MV-4-11 (cell line): ENCODE data around the gene WFS1.

Experiments used
- DNase-seq: peaks from one replicate; lab custom pipeline; 2025; lab: John Stamatoyannopoulos, UW

Gene WFS1

DNA sequence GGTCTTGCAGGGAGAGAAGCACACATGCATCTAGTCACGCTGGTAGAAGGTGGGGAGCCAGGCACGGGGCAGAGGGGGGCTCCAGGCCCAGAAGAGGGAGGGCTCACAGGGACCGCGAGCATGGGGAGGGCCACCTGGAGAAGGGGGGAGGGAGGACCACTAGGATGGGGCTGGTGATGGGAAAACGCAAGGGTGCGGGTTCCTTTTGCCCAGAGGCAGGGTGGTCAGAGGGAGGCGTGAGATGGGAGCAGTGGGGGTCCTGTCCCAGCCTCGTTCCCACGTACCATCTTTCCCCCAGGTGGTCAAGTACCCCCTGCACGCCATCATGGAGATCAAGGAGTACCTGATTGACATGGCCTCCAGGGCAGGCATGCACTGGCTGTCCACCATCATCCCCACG is 30.7 kb downstream of the WFS1 start:
- DNase-seq = no peak

GRCh38 chr4:6301051-6301731 is 31.5 kb downstream of the WFS1 start:
- no peak for DNase-seq

DNA sequence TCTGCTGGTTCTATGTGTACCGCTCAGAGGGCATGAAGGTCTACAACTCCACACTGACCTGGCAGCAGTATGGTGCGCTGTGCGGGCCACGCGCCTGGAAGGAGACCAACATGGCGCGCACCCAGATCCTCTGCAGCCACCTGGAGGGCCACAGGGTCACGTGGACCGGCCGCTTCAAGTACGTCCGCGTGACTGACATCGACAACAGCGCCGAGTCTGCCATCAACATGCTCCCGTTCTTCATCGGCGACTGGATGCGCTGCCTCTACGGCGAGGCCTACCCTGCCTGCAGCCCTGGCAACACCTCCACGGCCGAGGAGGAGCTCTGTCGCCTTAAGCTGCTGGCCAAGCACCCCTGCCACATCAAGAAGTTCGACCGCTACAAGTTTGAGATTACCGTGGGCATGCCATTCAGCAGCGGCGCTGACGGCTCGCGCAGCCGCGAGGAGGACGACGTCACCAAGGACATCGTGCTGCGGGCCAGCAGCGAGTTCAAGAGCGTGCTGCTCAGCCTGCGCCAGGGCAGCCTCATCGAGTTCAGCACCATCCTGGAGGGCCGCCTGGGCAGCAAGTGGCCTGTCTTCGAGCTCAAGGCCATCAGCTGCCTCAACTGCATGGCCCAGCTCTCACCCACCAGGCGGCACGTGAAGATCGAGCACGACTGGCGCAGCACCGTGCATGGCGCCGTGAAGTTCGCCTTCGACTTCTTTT is 32.2 kb downstream of the WFS1 start:
- no peak for DNase-seq

DNA sequence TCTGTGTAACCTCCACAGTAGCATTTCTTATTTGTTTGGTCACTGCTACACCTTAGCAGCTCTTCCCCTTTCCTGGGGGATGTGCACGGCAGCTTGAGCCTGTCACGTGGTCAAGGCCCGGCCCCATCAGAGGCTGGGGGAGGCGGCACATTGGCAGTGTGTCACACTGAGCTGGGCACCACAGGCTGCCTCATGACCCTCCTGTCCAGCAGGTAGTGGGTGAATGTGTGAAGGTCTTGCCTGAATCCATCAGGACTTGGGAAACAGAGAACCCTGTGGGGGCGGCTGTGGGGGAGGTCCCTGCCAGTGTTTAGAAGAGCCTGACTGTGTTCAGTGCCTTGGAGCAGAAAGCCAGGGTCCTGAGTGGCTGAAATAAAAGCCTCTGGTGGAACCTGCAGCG is 33.2 kb downstream of the WFS1 start:
- DNase-seq = no peak

GRCh38 chr4:6303943-6304342 is 34.3 kb downstream of the WFS1 start:
- no peak for DNase-seq

DNA sequence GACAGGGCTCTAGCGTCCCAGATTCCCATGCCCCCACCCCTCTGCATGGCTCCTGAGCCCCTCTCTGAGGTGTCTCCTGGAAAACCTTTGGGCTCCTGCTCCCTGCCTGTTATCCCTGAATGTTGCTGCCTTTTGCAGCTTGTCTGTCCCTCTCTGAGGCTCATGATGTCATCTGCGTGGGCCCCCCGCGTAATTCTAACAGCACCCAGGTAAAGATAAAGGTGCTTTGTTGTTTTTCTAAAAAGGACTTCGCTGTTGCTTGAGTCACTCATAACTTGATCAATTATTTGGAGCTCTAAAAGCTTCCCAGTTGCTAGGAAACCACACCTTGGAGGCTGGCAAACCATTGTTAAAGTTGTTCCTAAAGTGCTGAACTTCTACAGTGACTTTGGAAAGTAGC is 36.6 kb downstream of the WFS1 start:
- DNase-seq = no peak

DNA sequence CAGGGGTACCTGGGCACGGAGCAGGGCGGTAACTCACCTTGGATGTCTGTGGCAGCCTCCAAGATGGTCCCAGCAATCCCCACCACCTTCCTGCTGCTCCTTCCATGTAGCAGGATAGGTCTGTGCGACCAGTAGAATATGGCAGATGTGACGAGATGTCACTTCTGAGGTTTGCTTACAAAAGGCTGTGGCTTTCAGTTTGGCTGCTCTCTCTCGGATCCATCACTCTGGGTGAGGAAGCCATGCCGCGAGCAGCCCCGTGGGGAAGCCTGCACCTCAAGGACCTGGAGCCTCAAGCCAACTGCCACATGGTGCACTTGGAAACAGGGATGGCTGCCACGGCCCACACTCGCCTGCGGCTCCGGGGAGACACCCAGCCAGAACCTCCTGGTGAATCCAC is 37.6 kb downstream of the WFS1 start:
- no peak for DNase-seq

GRCh38 chr4:6307891-6308290 is 38.2 kb downstream of the WFS1 start:
- no peak for DNase-seq

GRCh38 chr4:6308899-6309643 is 39.4 kb downstream of the WFS1 start:
- no peak for DNase-seq

GRCh38 chr4:6309777-6310176 is 40.1 kb downstream of the WFS1 start:
- no peak for DNase-seq

DNA sequence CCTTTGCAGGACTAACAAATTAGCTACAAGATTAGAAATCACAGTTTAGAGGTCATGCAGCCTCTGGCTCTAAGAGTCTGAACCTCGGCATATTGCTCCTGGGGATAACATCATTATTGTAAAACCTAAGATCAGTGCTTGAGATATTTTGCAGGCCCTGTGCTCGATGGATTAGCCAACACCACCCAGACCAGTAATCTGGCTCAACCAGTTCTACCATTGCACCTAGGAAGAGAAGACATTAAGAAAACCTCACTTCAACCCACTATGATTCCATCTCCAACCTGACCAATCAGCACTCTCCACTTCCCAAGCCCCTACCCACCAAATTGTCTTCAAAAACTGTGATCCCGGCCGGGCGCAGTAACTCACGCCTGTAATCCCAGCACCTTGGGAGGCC is 43.6 kb downstream of the WFS1 start:
- DNase-seq = no peak

DNA sequence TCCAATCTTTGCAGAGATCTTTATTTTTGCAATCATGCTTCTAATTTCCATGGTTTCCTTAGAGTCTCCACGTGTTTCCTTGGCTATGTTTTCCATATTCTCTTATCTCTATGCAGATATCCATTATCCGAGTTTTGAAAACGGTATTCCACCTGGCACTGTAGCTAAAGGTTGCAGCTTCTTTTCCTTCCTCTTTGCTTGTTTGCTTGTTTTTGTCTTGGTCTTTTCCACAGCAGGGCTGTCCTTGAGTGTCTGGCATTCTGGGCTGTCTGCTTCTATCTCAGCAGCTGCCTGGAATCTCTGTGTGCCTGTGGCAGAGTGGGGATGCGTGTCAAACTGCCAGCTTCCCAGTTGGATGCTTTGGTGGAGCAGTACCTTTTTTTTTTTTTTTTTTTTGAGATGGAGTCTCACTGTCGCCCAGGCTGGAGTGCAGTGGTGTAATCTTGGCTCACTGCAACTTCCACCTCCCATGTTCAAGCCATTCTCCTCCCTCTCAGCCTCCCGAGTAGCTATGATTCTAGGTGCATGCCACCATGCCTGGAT is 46.9 kb downstream of the WFS1 start:
- no peak for DNase-seq

DNA sequence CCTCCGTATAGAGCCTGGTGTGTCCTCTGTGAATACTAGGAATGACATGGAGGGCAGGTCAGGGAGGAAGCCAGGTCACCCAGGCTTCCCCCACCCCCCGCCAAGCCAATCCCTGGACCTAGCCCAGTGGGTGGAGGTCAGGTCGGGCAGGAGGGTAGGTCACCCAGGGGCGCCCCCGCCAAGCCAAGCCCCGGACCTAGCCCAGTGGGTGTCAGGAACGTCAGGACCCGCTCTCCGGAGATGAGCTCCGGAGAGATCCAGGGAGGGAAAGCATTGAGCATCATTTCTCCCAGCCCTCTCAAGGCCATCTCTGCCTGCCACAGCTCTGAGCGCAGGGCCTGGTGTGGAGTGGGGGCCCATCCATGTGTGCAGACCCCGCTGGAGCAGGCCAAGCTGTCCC is 48.6 kb downstream of the WFS1 start:
- no peak for DNase-seq

DNA sequence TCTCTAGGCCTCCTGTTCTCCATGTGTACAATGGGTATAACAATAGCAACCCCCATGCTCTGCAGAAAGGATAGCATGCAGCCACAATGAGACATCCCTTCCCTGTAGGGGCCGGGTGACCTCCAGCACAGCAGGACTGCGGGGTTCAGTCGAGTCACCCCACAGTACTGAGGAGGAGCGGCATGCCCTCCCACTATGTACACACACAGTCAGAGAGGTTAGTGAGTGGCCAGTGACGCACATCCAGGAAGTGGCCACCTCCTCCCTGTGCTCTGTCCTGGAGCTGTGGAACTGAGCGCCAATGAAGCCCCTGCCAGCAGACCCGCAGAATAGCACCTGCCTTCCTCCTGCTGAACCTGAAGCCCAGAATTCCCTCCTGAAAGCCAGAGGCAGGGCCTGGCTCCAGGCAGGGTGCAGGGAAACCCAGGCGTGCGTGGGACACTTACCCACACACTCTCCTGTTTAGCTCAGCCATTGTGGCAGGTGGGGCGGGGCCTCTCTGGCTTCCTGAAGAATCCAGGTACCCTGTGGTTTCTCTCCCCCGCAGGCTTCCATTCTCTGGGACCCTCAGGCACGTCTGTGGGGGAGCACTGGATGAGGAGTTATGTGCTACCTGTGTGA is 50.0 kb downstream of the WFS1 start:
- DNase-seq = no peak

DNA sequence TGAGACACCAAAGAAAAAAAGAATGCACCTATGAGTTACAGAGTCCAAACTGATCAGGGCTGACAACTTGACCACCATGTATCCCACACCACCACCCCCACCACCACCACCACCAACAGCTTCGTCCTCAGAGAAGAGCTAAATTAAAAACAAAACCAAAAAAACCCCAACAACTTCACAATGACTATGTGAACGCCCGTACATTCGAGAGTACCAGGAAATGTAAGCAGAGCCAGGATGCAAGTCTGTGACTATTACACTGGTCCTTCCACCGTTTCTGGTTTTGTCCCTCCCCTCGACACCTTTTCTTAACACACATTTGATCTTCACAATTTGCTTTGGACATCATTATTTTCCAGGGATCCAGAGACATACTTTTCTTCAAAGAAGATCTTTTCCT is 51.0 kb downstream of the WFS1 start:
- DNase-seq = no peak

GRCh38 chr4:6321361-6321760 is 51.7 kb downstream of the WFS1 start:
- no peak for DNase-seq

DNA sequence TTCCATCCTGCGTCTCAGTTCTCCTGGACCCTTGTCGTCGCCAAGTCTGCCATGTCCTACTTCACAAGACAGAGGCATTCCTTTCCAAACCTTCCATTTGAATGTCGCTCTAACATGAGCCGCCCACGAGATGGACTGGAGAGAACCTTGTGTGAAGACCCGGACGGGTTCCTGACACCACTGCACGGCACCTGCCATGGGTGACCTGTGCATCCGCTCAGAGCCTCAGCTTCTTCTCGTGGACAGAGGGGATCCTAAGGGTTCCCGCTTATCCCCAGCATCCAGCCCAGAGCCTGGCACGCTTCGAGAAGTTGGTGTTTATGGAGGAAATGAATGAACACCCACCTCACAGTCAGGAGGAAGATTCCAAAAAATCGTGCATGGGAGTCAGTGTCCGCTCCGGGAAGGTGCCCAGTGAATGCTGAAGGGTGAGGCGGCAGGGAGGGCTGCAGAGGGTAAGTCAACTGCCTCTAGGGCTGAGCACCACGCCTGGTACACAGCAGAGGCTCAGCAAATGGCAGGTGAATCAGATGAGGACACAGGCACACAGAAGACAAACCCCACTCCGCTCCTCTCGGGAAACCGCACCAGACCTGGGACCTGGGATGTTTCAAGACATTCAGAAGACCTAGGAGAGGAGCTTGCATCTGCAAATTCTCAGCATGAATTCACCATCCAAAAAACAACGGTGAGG is 52.6 kb downstream of the WFS1 start:
- no peak for DNase-seq

DNA sequence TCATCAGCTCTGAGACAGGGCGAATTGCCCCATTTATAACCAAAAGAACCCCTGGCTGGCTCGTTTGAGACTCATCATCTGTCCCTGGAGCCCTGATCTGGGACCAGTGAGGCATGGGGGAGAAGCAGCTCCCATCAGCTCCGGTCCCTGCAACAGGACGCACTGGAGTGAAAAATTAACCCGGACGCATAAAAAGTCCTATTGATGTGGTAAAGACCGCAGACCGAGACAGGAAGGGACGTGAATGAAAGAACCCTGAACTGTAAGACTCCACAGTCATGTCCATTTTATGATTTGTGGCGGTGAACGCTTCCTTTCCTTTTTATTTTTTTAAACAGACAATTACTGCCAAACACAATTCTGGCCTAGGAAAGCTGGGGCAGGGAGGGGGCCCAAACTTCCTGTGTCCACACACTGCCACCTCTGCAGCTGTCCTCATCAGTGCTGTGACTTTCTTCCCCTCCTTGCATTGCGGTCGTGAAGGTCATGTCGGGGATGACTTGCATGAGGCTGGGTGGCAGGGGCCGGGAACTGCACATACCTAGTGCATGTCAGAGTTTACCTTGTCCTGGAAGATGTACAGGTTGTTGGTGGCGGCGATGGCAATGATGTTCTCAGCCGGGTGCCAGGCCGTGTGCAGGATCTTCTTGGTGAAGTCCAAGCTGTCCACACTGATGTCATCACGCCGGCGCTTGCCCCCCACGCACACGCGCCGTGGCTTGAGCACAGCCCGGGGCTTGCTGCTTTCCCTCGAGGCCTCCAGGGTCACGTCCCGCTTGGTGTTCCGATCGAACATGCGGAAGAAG is 53.3 kb downstream of the WFS1 start:
- DNase-seq = no peak

- no peak for DNase-seq
Observed at GRCh38 chr4:6324461-6324998, 54.9 kb downstream of the WFS1 start.

DNA sequence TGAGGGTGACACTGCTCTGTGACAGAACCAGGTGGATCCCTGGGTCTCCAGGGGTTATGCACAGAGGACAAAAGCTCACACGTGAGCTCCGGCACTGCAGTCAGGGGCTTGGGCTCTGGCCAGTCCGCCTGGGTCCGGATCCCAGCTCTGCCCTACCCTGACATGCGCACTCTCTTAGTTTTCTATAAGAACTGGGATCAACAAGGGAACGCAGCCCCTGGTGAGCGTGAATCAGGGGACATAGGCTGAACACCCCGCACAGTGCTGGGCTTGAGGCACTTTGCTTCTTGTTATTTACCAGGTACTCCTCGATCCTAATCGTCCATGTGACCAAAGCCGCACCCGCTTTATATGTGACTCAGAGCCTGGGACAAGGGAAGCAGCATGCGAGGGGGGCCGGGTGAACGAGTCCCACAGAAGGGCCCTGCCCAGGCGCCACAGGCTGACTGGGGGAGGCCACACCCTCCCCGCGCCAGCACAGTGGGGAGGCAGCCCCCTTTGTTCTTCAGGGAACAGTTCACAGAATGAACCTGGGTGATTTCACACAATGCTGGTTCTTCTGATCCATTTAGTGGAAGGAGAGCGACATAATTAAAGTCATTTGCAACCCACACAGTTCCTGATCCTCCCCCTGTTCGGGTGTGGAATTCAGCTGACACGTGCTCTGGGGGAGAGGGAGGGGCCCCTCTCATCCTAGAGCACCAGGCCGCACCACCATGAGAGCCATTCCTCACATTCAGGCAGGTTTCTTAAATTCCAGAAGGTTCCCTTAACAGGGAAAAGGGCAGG is 55.5 kb downstream of the WFS1 start:
- no peak for DNase-seq
